K562 (cell line): ENCODE measurements around the gene RDH5. TPM values are rescaled to one million over a fixed set of nuclear protein-coding genes. Genes with fewer than 3 reads are reported as not detected.

Experiments used
- DDX20 ChIP-seq: fragments of 450-650 bp; IDR thresholded peaks from 2 replicates; pipeline ENCODE4 v1.6.1; 2016; ENCODE audit warnings: missing genetic modification characterization, low read depth, mild to moderate bottlenecking, missing compliant biosample characterization, moderate library complexity
- DIDO1 ChIP-seq: fragments of 450-650 bp; IDR thresholded peaks from 2 replicates; pipeline ENCODE4 v1.6.1; 2016; ENCODE audit warnings: low read depth, missing biosample characterization, missing genetic modification characterization
- HDAC2 ChIP-seq: fragments of 450-650 bp; IDR thresholded peaks from 2 replicates; pipeline ENCODE4 v1.6.1; 2016; ENCODE audit warnings: mild to moderate bottlenecking
- POLR2A ChIP-seq: fragments of 450-650 bp; conservative IDR thresholded peaks from 2 replicates; pipeline ENCODE4 v1.6.1; 2016
- RCOR1 ChIP-seq, 2 experiments: IDR thresholded peaks; 2 replicates each; pipeline ENCODE4 v1.6.1; 2012; ENCODE audit warnings: low read depth in 2 of 2, low read length in 2 of 2, borderline replicate concordance in 1 of 2, improper control_type of control experiment in 1 of 2
- SMAD1 ChIP-seq: fragments of 150-350 bp; IDR thresholded peaks from 2 replicates; pipeline ENCODE4 v1.6.1; 2014; ENCODE audit warnings: low read length, low read depth; ENCODE audit not compliant: partially characterized antibody
- SMARCE1 ChIP-seq: fragments of 450-650 bp; IDR thresholded peaks from 2 replicates; pipeline ENCODE4 v1.7.1; 2016; ENCODE audit warnings: mild to moderate bottlenecking
- SOX6 ChIP-seq: fragments of 450-650 bp; IDR thresholded peaks from 2 replicates; pipeline ENCODE4 v1.6.1; 2014; ENCODE audit warnings: mild to moderate bottlenecking
- ZKSCAN1 ChIP-seq: fragments of 150-350 bp; IDR thresholded peaks from 2 replicates; pipeline ENCODE4 v1.6.1; 2016; ENCODE audit warnings: low read depth, low read length
- polyA plus RNA-seq, 8 experiments: library from polyadenylated mRNA; depleted of rRNA in 4 of 8; stranded (reverse) in 5 of 8; unstranded in 3 of 8; fragments of >200 nt; fragmentation: Nextera tagmentation in 2 of 8; fragmentation: Illumina TruSeq in 1 of 8; extraction: Ambion mirVana in 2 of 8; extraction: Trizol in 1 of 8; gene quantifications; 2 replicates each; pipeline versions ENCODE4 v1.2.1 to v1.2.3, GENCODE V29; 2011 to 2014; ENCODE audit warnings: inconsistent platforms in 1 of 8, missing spikeins in 1 of 8
- total RNA-seq, 7 experiments: library from RNA; depleted of rRNA in 6 of 7; stranded (reverse); fragments of >200 nt in 6 of 7; fragmentation: Illumina TruSeq in 2 of 7; extraction: Trizol in 2 of 7; gene quantifications; 2 replicates each; pipeline versions ENCODE4 v1.2.1 to v1.2.3, GENCODE V29; 2011 to 2021; ENCODE audit warnings: low replicate concordance in 1 of 7
- TF ChIP-seq, protein P1 (sequence below): fragments of 450-650 bp; IDR thresholded peaks from 2 replicates; pipeline ENCODE4 v1.6.1; 2016; ENCODE audit warnings: borderline replicate concordance
- TF ChIP-seq, protein P2 (sequence below): fragments of 250-450 bp; sonication (Bioruptor Pico); IDR thresholded peaks from 2 replicates; pipeline ENCODE4 v1.4.0; 2020; ENCODE audit warnings: mild to moderate bottlenecking, moderate library complexity
- TF ChIP-seq, protein P3 (sequence below): fragments of 450-650 bp; IDR thresholded peaks from 2 replicates; pipeline ENCODE4 v1.6.1; 2018; ENCODE audit not compliant: partially characterized antibody
- TF ChIP-seq, protein P4 (sequence below): sonication (generic); formaldehyde crosslinking; IDR thresholded peaks from 2 replicates; pipeline ENCODE4 v1.8.0; 2023; ENCODE audit warnings: mild to moderate bottlenecking, missing genetic modification reagents

RDH5 gene
- total and polyA plus RNA-seq, 9 of the 15 experiments (the other 6 are each of a cell fraction or from before 2014, with no cell fraction given) = 0.28 to 2.0 (median 1.1) TPM; not detected in 1

DNA sequence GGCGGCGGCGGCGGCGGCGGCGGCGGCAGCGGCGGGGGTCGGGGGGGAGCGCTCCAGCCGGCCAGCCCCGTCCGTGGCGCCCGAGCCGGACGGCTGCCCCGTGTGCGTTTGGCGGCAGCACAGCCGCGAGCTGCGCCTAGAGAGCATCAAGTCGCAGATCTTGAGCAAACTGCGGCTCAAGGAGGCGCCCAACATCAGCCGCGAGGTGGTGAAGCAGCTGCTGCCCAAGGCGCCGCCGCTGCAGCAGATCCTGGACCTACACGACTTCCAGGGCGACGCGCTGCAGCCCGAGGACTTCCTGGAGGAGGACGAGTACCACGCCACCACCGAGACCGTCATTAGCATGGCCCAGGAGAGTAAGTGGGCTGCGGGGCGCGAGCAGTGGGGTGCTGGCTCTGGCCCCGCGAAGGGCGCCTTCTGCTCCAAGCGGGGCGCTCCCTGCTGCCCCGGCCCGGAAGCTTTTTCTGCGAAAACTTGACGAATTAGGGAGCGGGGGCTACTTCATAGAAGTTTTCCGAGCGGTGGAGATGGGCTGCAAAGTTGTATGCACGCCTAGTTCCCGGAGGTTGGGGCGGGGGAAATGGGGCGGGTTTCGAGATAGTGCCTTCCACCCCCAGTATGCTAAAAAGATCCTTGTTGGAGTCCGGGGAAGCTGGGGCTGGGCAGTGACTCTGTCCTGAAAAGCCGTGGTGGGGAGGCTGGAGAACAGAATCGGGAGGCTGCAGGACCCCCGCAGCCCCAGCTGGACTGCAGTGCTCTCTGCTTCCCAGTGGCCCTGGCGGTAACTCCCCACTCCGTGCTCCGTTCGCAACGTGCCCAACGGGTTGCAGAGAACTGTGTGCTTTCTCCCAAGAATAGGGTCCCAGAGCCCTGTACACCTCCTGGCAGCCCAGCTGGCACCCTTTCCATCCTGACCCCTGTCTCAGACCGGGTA, 23.5 kb downstream of the RDH5 start (continued):
- peak; percentile 72 for TF ChIP-seq HDAC2
- TF ChIP-seq DIDO1 (tag) = no peak
- TF ChIP-seq SMARCE1 = peak; percentile 36; the same call in 1 of the 2 replicates
- no peak for TF ChIP-seq DDX20 (tag)
- TF ChIP-seq SMAD1 = no peak
- TF ChIP-seq, protein P1, sequence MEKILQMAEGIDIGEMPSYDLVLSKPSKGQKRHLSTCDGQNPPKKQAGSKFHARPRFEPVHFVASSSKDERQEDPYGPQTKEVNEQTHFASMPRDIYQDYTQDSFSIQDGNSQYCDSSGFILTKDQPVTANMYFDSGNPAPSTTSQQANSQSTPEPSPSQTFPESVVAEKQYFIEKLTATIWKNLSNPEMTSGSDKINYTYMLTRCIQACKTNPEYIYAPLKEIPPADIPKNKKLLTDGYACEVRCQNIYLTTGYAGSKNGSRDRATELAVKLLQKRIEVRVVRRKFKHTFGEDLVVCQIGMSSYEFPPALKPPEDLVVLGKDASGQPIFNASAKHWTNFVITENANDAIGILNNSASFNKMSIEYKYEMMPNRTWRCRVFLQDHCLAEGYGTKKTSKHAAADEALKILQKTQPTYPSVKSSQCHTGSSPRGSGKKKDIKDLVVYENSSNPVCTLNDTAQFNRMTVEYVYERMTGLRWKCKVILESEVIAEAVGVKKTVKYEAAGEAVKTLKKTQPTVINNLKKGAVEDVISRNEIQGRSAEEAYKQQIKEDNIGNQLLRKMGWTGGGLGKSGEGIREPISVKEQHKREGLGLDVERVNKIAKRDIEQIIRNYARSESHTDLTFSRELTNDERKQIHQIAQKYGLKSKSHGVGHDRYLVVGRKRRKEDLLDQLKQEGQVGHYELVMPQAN = peak; percentile 64; the same call in 1 of the 2 replicates
- TF ChIP-seq, protein P2, sequence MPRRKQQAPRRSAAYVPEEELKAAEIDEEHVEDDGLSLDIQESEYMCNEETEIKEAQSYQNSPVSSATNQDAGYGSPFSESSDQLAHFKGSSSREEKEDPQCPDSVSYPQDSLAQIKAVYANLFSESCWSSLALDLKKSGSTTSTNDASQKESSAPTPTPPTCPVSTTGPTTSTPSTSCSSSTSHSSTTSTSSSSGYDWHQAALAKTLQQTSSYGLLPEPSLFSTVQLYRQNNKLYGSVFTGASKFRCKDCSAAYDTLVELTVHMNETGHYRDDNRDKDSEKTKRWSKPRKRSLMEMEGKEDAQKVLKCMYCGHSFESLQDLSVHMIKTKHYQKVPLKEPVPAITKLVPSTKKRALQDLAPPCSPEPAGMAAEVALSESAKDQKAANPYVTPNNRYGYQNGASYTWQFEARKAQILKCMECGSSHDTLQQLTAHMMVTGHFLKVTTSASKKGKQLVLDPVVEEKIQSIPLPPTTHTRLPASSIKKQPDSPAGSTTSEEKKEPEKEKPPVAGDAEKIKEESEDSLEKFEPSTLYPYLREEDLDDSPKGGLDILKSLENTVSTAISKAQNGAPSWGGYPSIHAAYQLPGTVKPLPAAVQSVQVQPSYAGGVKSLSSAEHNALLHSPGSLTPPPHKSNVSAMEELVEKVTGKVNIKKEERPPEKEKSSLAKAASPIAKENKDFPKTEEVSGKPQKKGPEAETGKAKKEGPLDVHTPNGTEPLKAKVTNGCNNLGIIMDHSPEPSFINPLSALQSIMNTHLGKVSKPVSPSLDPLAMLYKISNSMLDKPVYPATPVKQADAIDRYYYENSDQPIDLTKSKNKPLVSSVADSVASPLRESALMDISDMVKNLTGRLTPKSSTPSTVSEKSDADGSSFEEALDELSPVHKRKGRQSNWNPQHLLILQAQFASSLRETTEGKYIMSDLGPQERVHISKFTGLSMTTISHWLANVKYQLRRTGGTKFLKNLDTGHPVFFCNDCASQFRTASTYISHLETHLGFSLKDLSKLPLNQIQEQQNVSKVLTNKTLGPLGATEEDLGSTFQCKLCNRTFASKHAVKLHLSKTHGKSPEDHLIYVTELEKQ = no peak
- TF ChIP-seq, protein P3, sequence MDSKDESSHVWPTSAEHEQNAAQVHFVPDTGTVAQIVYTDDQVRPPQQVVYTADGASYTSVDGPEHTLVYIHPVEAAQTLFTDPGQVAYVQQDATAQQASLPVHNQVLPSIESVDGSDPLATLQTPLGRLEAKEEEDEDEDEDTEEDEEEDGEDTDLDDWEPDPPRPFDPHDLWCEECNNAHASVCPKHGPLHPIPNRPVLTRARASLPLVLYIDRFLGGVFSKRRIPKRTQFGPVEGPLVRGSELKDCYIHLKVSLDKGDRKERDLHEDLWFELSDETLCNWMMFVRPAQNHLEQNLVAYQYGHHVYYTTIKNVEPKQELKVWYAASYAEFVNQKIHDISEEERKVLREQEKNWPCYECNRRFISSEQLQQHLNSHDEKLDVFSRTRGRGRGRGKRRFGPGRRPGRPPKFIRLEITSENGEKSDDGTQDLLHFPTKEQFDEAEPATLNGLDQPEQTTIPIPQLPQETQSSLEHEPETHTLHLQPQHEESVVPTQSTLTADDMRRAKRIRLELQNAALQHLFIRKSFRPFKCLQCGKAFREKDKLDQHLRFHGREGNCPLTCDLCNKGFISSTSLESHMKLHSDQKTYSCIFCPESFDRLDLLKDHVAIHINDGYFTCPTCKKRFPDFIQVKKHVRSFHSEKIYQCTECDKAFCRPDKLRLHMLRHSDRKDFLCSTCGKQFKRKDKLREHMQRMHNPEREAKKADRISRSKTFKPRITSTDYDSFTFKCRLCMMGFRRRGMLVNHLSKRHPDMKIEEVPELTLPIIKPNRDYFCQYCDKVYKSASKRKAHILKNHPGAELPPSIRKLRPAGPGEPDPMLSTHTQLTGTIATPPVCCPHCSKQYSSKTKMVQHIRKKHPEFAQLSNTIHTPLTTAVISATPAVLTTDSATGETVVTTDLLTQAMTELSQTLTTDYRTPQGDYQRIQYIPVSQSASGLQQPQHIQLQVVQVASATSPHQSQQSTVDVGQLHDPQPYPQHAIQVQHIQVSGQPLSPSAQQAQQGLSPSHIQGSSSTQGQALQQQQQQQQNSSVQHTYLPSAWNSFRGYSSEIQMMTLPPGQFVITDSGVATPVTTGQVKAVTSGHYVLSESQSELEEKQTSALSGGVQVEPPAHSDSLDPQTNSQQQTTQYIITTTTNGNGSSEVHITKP = no peak
- TF ChIP-seq SOX6 = no peak
- 0 out of 2 replicates have a peak, but pooled peaks have one; percentile 14 for TF ChIP-seq POLR2A
- TF ChIP-seq RCOR1 (IDR thresholded peaks at IDR 0.05; ENCODE audit: borderline replicate concordance in 1 of 2, low read depth in 2 of 2, low read length in 2 of 2) = peak in 1 of 2 experiments; percentile 52; a peak in 1 of 4 replicates
- TF ChIP-seq, protein P4, sequence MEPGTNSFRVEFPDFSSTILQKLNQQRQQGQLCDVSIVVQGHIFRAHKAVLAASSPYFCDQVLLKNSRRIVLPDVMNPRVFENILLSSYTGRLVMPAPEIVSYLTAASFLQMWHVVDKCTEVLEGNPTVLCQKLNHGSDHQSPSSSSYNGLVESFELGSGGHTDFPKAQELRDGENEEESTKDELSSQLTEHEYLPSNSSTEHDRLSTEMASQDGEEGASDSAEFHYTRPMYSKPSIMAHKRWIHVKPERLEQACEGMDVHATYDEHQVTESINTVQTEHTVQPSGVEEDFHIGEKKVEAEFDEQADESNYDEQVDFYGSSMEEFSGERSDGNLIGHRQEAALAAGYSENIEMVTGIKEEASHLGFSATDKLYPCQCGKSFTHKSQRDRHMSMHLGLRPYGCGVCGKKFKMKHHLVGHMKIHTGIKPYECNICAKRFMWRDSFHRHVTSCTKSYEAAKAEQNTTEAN (CRISPR knock-in tag) = 0 out of 2 replicates have a peak, but pooled peaks have one; percentile 65
- TF ChIP-seq ZKSCAN1 = no peak
